Neural cell (in vitro differentiated cells): ENCODE data around the gene UPB1. TPM values are rescaled to one million over a fixed set of nuclear protein-coding genes. Genes with fewer than 3 reads are reported as not detected.
"Not testable (repeated sequence)": the region's sequence is repeated elsewhere in the genome, so short reads cannot be mapped to it uniquely, and the experiment has no call there.

Experiments used
- H2AFZ ChIP-seq: fragments of 200-600, 300-800 bp; sonication (generic), shearing (Covaris generic); 2 replicates; pipeline ENCODE4 v1.6.0; 2014; ENCODE audit warnings: low read depth, mild to moderate bottlenecking, antibody characterized with exemption, low read length, moderate library complexity
- H3F3A ChIP-seq: fragments of 200-600 bp; shearing (Covaris generic); 2 replicates; pipeline ENCODE4 v1.6.1; 2016; ENCODE audit warnings: mild to moderate bottlenecking, moderate library complexity, mixed read lengths, antibody characterized with exemption, low read length; ENCODE audit not compliant: insufficient read depth, poor library complexity, severe bottlenecking
- H3K27ac ChIP-seq: fragments of 200-600, 300-800 bp; sonication (generic), shearing (Covaris generic); 2 replicates; pipeline ENCODE4 v1.5.1; 2014; ENCODE audit warnings: mild to moderate bottlenecking, low read length, moderate library complexity
- H3K27me3 ChIP-seq: fragments of 300-800, 200-600 bp; sonication (generic), shearing (Covaris generic); 2 replicates; pipeline ENCODE4 v1.6.0; 2014; ENCODE audit warnings: mild to moderate bottlenecking, low read depth, low read length, moderate library complexity; ENCODE audit not compliant: insufficient read depth
- H3K36me3 ChIP-seq: fragments of 300-800, 200-600 bp; sonication (generic), shearing (Covaris generic); 2 replicates; pipeline ENCODE4 v1.5.1; 2014; ENCODE audit warnings: mild to moderate bottlenecking, antibody characterized with exemption, low read length, moderate library complexity; ENCODE audit not compliant: insufficient read depth
- H3K4me2 ChIP-seq: fragments of 300-800, 200-600 bp; sonication (generic), shearing (Covaris generic); 2 replicates; pipeline ENCODE4 v1.6.0; 2014; ENCODE audit warnings: mild to moderate bottlenecking, low read length
- H3K4me3 ChIP-seq: fragments of 300-800, 200-600 bp; sonication (generic), shearing (Covaris generic); 2 replicates; pipeline ENCODE4 v1.5.1; 2014; ENCODE audit warnings: mild to moderate bottlenecking, low read length, moderate library complexity
- H3K79me2 ChIP-seq: fragments of 200-600 bp; shearing (Covaris generic); replicated peaks from 2 replicates; pipeline ENCODE4 v1.6.0; 2014; ENCODE audit warnings: mild to moderate bottlenecking, low read length, moderate library complexity; ENCODE audit not compliant: insufficient read depth
- H3K9ac ChIP-seq: fragments of 300-800, 200-600 bp; sonication (generic), shearing (Covaris generic); 2 replicates; pipeline ENCODE4 v1.6.1; 2016; ENCODE audit warnings: mild to moderate bottlenecking, low read length, mixed read lengths
- H3K9me2 ChIP-seq: fragments of 200-600 bp; shearing (Covaris generic); 2 replicates; pipeline ENCODE4 v1.6.1; 2016; ENCODE audit warnings: mild to moderate bottlenecking, low read length, mixed read lengths; ENCODE audit not compliant: insufficient read depth
- H3K9me3 ChIP-seq: fragments of 200-600, 300-800 bp; sonication (generic), shearing (Covaris generic); 2 replicates; pipeline ENCODE4 v1.6.1; 2016; ENCODE audit warnings: mild to moderate bottlenecking, mixed run types, low read length, moderate library complexity, mixed read lengths
- H4K20me1 ChIP-seq: fragments of 200-600 bp; shearing (Covaris generic); 2 replicates; pipeline ENCODE4 v1.6.1; 2016; ENCODE audit warnings: mild to moderate bottlenecking, mixed run types; ENCODE audit not compliant: insufficient read depth
- EP300 ChIP-seq: fragments of 450-650 bp; conservative IDR thresholded peaks from 2 replicates; pipeline ENCODE4 v1.6.1; 2014; ENCODE audit warnings: antibody characterized with exemption, mild to moderate bottlenecking, moderate library complexity; ENCODE audit not compliant: poor library complexity, severe bottlenecking
- EZH2 ChIP-seq: fragments of 200-600, 300-800 bp; shearing (Covaris generic), sonication (generic); IDR thresholded peaks from 2 replicates; pipeline ENCODE4 v1.6.1; 2014; ENCODE audit warnings: antibody characterized with exemption, low read length, borderline replicate concordance, mild to moderate bottlenecking; ENCODE audit not compliant: insufficient read depth, poor library complexity, severe bottlenecking
- MXI1 ChIP-seq: fragments of 450-650 bp; conservative IDR thresholded peaks from 2 replicates; pipeline ENCODE4 v1.6.1; 2014; ENCODE audit warnings: antibody characterized with exemption, mild to moderate bottlenecking; ENCODE audit not compliant: poor library complexity, severe bottlenecking
- POLR2AphosphoS5 ChIP-seq: IDR thresholded peaks from 2 replicates; pipeline ENCODE4 v1.6.1; 2012
- RAD21 ChIP-seq: fragments of 450-650 bp; conservative IDR thresholded peaks from 2 replicates; pipeline ENCODE4 v1.6.1; 2014; ENCODE audit warnings: antibody characterized with exemption, mild to moderate bottlenecking, moderate library complexity
- REST ChIP-seq: IDR thresholded peaks from 2 replicates; pipeline ENCODE4 v1.6.1; 2012; ENCODE audit warnings: borderline replicate concordance
- SMC3 ChIP-seq: fragments of 450-650 bp; conservative IDR thresholded peaks from 2 replicates; pipeline ENCODE4 v1.6.1; 2014; ENCODE audit warnings: antibody characterized with exemption, mild to moderate bottlenecking, moderate library complexity; ENCODE audit not compliant: poor library complexity
- TAF1 ChIP-seq: IDR thresholded peaks from 2 replicates; pipeline ENCODE4 v1.6.1; 2012; ENCODE audit warnings: low read depth
- polyA plus RNA-seq: library from polyadenylated mRNA; depleted of rRNA; stranded (reverse); fragments of >200 nt; gene quantifications from 2 replicates; pipeline ENCODE4 v1.2.3, GENCODE V29; 2014
- TF ChIP-seq, protein P1 (sequence below): fragments of 450-650 bp; IDR thresholded peaks from 2 replicates; pipeline ENCODE4 v1.5.1; 2014; ENCODE audit warnings: antibody characterized with exemption, mild to moderate bottlenecking, moderate library complexity; ENCODE audit not compliant: poor library complexity, severe bottlenecking

The UPB1 gene
- polyA plus RNA-seq, 1 donor from 2014 or later, result 0.12 TPM

DNA sequence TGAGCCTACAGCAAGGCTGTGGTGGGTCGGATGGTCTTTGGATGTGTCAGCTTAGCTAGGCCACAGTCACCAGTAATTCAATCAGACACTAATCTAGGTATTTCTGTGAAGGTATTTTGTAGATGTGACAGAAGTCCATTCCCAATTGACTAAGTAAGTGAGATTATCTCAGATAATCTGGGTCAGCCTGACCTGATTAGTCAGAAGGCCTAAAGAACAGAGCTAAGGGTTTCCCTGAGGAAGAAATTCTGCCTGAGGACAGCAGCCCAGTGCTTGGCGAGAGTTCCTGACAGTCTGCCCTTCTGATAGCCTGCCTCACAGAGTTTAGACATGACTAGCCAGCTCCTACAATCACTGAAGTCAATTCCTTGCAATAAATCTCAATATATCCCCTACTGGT, 31.1 kb downstream of the UPB1 start:
- no peaks in the 10 kb centered on the region for H3F3A ChIP-seq
- H3K36me3 ChIP-seq, result no peaks in the 10 kb centered on the region
- no peak overlapping the region for H3K27ac ChIP-seq
- no peaks in the 10 kb centered on the region for H3K27me3 ChIP-seq
- H3K4me3 ChIP-seq, result no peak overlapping the region
- no peaks in the 10 kb centered on the region for H3K9me3 ChIP-seq
- H4K20me1 ChIP-seq, result no peaks in the 10 kb centered on the region
- H3K9ac ChIP-seq, result no peak overlapping the region
- H3K9me2 ChIP-seq, result no peaks in the 10 kb centered on the region
- no peak overlapping the region for H2AFZ ChIP-seq
- H3K79me2 ChIP-seq, result no peaks in the 10 kb centered on the region
- TF ChIP-seq RAD21 (no peak), REST (no peak), SMC3 (no peak), EP300 (no peak), TAF1 (no peak), POLR2AphosphoS5 (no peak), EZH2 (no peak), MXI1 (no peak)
- TF ChIP-seq, protein P1, sequence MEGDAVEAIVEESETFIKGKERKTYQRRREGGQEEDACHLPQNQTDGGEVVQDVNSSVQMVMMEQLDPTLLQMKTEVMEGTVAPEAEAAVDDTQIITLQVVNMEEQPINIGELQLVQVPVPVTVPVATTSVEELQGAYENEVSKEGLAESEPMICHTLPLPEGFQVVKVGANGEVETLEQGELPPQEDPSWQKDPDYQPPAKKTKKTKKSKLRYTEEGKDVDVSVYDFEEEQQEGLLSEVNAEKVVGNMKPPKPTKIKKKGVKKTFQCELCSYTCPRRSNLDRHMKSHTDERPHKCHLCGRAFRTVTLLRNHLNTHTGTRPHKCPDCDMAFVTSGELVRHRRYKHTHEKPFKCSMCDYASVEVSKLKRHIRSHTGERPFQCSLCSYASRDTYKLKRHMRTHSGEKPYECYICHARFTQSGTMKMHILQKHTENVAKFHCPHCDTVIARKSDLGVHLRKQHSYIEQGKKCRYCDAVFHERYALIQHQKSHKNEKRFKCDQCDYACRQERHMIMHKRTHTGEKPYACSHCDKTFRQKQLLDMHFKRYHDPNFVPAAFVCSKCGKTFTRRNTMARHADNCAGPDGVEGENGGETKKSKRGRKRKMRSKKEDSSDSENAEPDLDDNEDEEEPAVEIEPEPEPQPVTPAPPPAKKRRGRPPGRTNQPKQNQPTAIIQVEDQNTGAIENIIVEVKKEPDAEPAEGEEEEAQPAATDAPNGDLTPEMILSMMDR, result no peak
- H3K4me2 ChIP-seq, result no peak overlapping the region

DNA sequence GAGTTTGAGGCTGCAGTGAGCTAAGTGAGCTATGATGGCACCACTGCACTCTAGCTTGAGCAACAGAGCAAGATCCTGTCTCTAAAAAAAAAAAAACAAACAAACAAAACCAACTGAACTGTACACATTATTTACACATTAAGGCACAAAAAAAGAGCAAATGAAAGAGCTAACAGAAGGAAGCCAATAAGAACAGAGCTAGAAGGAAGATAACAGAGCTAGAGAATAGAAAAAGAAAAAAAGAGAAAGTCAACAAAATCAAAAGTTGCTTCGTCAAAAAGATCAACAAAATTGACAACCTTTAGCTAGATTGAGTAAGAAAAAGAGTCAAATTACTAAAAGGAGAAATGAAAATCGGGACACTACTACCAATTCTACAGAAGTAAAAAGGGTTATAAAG, 34.8 kb downstream of the UPB1 start:
- no peak overlapping the region for H3K4me3 ChIP-seq
- no peak overlapping the region for H3K4me2 ChIP-seq
- no peak overlapping the region for H3K27ac ChIP-seq
- no peaks in the 10 kb centered on the region for H3F3A ChIP-seq
- H3K27me3 ChIP-seq, result no peaks in the 10 kb centered on the region
- TF ChIP-seq EP300 (no peak), RAD21 (no peak), EZH2 (no peak), TAF1 (no peak), REST (no peak), POLR2AphosphoS5 (no peak), MXI1 (no peak), SMC3 (no peak)
- TF ChIP-seq, protein P1, result no peak
- H2AFZ ChIP-seq, result no peak overlapping the region
- no peaks in the 10 kb centered on the region for H3K9me3 ChIP-seq
- H3K9me2 ChIP-seq, result no peaks in the 10 kb centered on the region
- H3K79me2 ChIP-seq, result no peaks in the 10 kb centered on the region
- no peaks in the 10 kb centered on the region for H4K20me1 ChIP-seq
- no peaks in the 10 kb centered on the region for H3K36me3 ChIP-seq
- H3K9ac ChIP-seq, result no peak overlapping the region

DNA sequence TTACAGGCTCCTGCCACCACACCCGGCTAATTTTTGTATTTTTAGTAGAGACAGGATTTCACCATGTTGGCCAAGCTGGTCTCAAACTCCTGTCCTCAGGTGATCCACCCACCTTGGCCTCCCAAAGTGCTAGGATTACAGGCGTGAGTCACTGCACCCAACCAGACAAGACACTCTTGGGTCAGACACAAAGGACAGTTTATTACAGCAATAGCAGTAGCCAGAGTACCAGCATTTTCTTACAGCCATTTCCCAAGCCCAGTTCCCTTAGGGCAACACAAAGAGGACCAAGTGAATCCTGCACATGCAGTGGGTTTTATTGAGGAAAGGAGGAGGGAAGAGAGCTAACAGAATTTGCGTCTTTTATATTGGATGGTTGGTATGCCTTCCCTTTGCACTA, 35.8 kb downstream of the UPB1 start:
- H3K79me2 ChIP-seq, H3K27ac ChIP-seq, H3K9me2 ChIP-seq, H4K20me1 ChIP-seq, H3K27me3 ChIP-seq, H3K9me3 ChIP-seq, H3F3A ChIP-seq, H3K4me2 ChIP-seq, H3K36me3 ChIP-seq, H3K4me3 ChIP-seq, H2AFZ ChIP-seq, H3K9ac ChIP-seq: not testable (repeated sequence)
